H9 (cell line): ENCODE results near the gene STX8. TPM values are rescaled to one million over a fixed set of nuclear protein-coding genes. Genes with fewer than 3 reads are reported as not detected.

Experiments used
- DNase-seq: peaks from one replicate; pipeline ENCODE4 v3.0.0-alpha.2; 2017
- H2AFZ ChIP-seq: one replicate; pipeline ENCODE4 v1.6.1; 2013; ENCODE audit warnings: mild to moderate bottlenecking, low read length, control low read depth, moderate library complexity
- H2AK5ac ChIP-seq: 2 replicates; pipeline ENCODE4 v1.6.1; 2013; ENCODE audit warnings: low read length, control low read depth, mixed read lengths; ENCODE audit not compliant: insufficient read length
- H2BK120ac ChIP-seq: one replicate; pipeline ENCODE4 v1.6.1; 2013; ENCODE audit warnings: low read depth, mild to moderate bottlenecking, low read length, control low read depth, inconsistent platforms; ENCODE audit not compliant: poor library complexity, severe bottlenecking
- H2BK12ac ChIP-seq: 2 replicates; pipeline ENCODE4 v1.6.1; 2013; ENCODE audit warnings: low read length, control low read depth, mixed read lengths, low read depth; ENCODE audit not compliant: insufficient read length
- H2BK15ac ChIP-seq: 2 replicates; pipeline ENCODE4 v1.6.1; 2013; ENCODE audit warnings: low read depth, low read length, control low read depth
- H2BK20ac ChIP-seq: one replicate; pipeline ENCODE4 v1.6.1; 2013; ENCODE audit warnings: low read depth, mild to moderate bottlenecking, low read length, control low read depth, inconsistent platforms; ENCODE audit not compliant: poor library complexity, severe bottlenecking
- H2BK5ac ChIP-seq: 2 replicates; pipeline ENCODE4 v1.6.1; 2013; ENCODE audit warnings: low read length, control low read depth, mixed read lengths; ENCODE audit not compliant: insufficient read length
- H3K14ac ChIP-seq: 2 replicates; pipeline ENCODE4 v1.6.1; 2013; ENCODE audit warnings: low read length, control low read depth; ENCODE audit not compliant: insufficient read depth
- H3K18ac ChIP-seq: 2 replicates; pipeline ENCODE4 v1.6.1; 2013; ENCODE audit warnings: low read depth, mild to moderate bottlenecking, mixed read lengths, low read length, control low read depth; ENCODE audit not compliant: insufficient read length
- H3K23ac ChIP-seq: 2 replicates; pipeline ENCODE4 v1.6.1; 2013; ENCODE audit warnings: low read length, control low read depth, mixed read lengths, low read depth; ENCODE audit not compliant: insufficient read length
- H3K23me2 ChIP-seq: 2 replicates; pipeline ENCODE4 v1.6.1; 2013; ENCODE audit warnings: low read depth, mild to moderate bottlenecking, mixed read lengths, low read length, control low read depth; ENCODE audit not compliant: insufficient read length, poor library complexity, severe bottlenecking
- H3K27ac ChIP-seq: 2 replicates; pipeline ENCODE4 v1.5.1; 2013; ENCODE audit warnings: low read length, control low read depth, mixed read lengths, low read depth; ENCODE audit not compliant: insufficient read length
- H3K27me3 ChIP-seq: 2 replicates; pipeline ENCODE4 v1.6.1; 2013; ENCODE audit warnings: low read length, control low read depth, inconsistent platforms; ENCODE audit not compliant: insufficient read depth
- H3K4ac ChIP-seq: 2 replicates; pipeline ENCODE4 v1.6.1; 2013; ENCODE audit warnings: low read depth, mild to moderate bottlenecking, control low read depth, inconsistent platforms, low read length, moderate library complexity
- H3K4me1 ChIP-seq: 2 replicates; pipeline ENCODE4 v1.6.1; 2013; ENCODE audit warnings: low read length, control low read depth, inconsistent platforms; ENCODE audit not compliant: insufficient read depth
- H3K4me2 ChIP-seq: 2 replicates; pipeline ENCODE4 v1.6.1; 2013; ENCODE audit warnings: low read length, control low read depth, mixed read lengths; ENCODE audit not compliant: insufficient read length, insufficient read depth
- H3K56ac ChIP-seq: 2 replicates; pipeline ENCODE4 v1.6.1; 2013; ENCODE audit warnings: low read depth, mild to moderate bottlenecking, mixed read lengths, low read length, control low read depth; ENCODE audit not compliant: insufficient read length
- H3K79me1 ChIP-seq: 2 replicates; pipeline ENCODE4 v1.6.1; 2013; ENCODE audit warnings: low read depth, mild to moderate bottlenecking, moderate library complexity, low read length, control low read depth, inconsistent platforms; ENCODE audit not compliant: insufficient read depth, poor library complexity, severe bottlenecking
- H3K79me2 ChIP-seq: 2 replicates; pipeline ENCODE4 v1.6.1; 2013; ENCODE audit warnings: low read length, control low read depth, inconsistent platforms; ENCODE audit not compliant: insufficient read depth
- H3K9ac ChIP-seq: 2 replicates; pipeline ENCODE4 v1.6.1; 2013; ENCODE audit warnings: low read length, control low read depth, mixed read lengths; ENCODE audit not compliant: insufficient read length; ENCODE audit errors: extremely low read depth
- H3K9me3 ChIP-seq: one replicate; pipeline ENCODE4 v1.6.1; 2013; ENCODE audit warnings: low read depth, low read length, inconsistent platforms; ENCODE audit not compliant: control insufficient read depth
- H3T11ph ChIP-seq: one replicate; pipeline ENCODE4 v1.6.1; 2013; ENCODE audit warnings: mild to moderate bottlenecking, low read length, control low read depth, inconsistent platforms
- H4K20me1 ChIP-seq: one replicate; pipeline ENCODE4 v1.6.1; 2013; ENCODE audit not compliant: control insufficient read depth, insufficient read length, insufficient read depth
- H4K5ac ChIP-seq: 2 replicates; pipeline ENCODE4 v1.6.1; 2013; ENCODE audit warnings: low read depth, mild to moderate bottlenecking, mixed read lengths, low read length, control low read depth; ENCODE audit not compliant: insufficient read length
- H4K8ac ChIP-seq: replicated peaks from 2 replicates; pipeline ENCODE4 v1.6.1; 2013; ENCODE audit warnings: low read length, control low read depth, mixed read lengths, low read depth; ENCODE audit not compliant: insufficient read length
- H4K91ac ChIP-seq: 2 replicates; pipeline ENCODE4 v1.6.1; 2013; ENCODE audit warnings: low read depth, mild to moderate bottlenecking, moderate library complexity, mixed read lengths, low read length, control low read depth; ENCODE audit not compliant: insufficient read length
- H3K27ac Mint-ChIP-seq, 3 experiments: 2 replicates in 2 of 3; 3 replicates in 1 of 3; pipeline ENCODE4 v1.8.0; 2020 to 2021; ENCODE audit warnings: mixed read lengths in 3 of 3, mild to moderate bottlenecking in 1 of 3, moderate library complexity in 1 of 3
- H3K27me3 Mint-ChIP-seq: 2 replicates; pipeline ENCODE4 v1.8.0; 2021; ENCODE audit warnings: low read depth, mild to moderate bottlenecking, moderate library complexity, mixed read lengths
- H3K36me3 Mint-ChIP-seq, 3 experiments: 2 replicates in 2 of 3; 3 replicates in 1 of 3; pipeline ENCODE4 v1.8.0; 2020 to 2021; ENCODE audit warnings: low read depth in 3 of 3, mixed read lengths in 3 of 3; ENCODE audit not compliant: insufficient read depth in 1 of 3
- H3K4me1 Mint-ChIP-seq, 2 experiments: 2 replicates each; pipeline ENCODE4 v1.8.0; 2020; ENCODE audit warnings: mixed read lengths in 2 of 2
- H3K4me3 Mint-ChIP-seq, 2 experiments: 2 replicates in 1 of 2; 3 replicates in 1 of 2; pipeline ENCODE4 v1.8.0; 2020 to 2021; ENCODE audit warnings: mild to moderate bottlenecking in 2 of 2, mixed read lengths in 2 of 2, moderate library complexity in 1 of 2
- H3K9me3 Mint-ChIP-seq, 2 experiments: 2 replicates in 1 of 2; 3 replicates in 1 of 2; pipeline ENCODE4 v1.8.0; 2020; ENCODE audit warnings: mild to moderate bottlenecking in 2 of 2, mixed read lengths in 2 of 2, moderate library complexity in 1 of 2
- WGBS: extraction: QIAGEN DNeasy Blood & Tissue Kit; methylation state at CpG from one replicate; pipeline ENCODE4 v1.1.7; 2013; ENCODE audit warnings: missing lambda C conversion rate, low lambda C conversion rate, mixed read lengths; ENCODE audit not compliant: insufficient read length; ENCODE audit errors: extremely low coverage; 5-methylcytosine and 5-hydroxymethylcytosine counted together
- total RNA-seq: library from RNA; stranded (reverse); gene quantifications from 2 replicates; pipeline ENCODE4 v1.2.1, GENCODE V29; 2021
- TF ChIP-seq, protein P1 (sequence below): fragments of 200-600 bp; sonication (generic); conservative IDR thresholded peaks from 3 replicates; pipeline ENCODE4 v1.8.0; 2021; ENCODE audit warnings: antibody characterized with exemption, mild to moderate bottlenecking

STX8 gene
- total RNA-seq, 1 experiment from 2014 or later: 55.1 TPM

GRCh38 chr17:9236286-9237052 lies 339.2 kb downstream of the STX8 start:
- H3K14ac ChIP-seq: no peak overlapping the region; the same call in 1 of the 2 replicates
- H4K5ac ChIP-seq: no peak overlapping the region
- peaks cover 2% of the 10 kb centered on the region; the same call in 1 of the 2 replicates for H3K4me1 ChIP-seq
- H3K4me2 ChIP-seq: no peak overlapping the region
- no peak overlapping the region for H2BK15ac ChIP-seq
- no peak overlapping the region for H4K91ac ChIP-seq
- no peak overlapping the region for H3K4ac ChIP-seq
- no peak overlapping the region for H2AK5ac ChIP-seq
- no peaks in the 10 kb centered on the region for H3K9me3 ChIP-seq
- TF ChIP-seq, protein P1, sequence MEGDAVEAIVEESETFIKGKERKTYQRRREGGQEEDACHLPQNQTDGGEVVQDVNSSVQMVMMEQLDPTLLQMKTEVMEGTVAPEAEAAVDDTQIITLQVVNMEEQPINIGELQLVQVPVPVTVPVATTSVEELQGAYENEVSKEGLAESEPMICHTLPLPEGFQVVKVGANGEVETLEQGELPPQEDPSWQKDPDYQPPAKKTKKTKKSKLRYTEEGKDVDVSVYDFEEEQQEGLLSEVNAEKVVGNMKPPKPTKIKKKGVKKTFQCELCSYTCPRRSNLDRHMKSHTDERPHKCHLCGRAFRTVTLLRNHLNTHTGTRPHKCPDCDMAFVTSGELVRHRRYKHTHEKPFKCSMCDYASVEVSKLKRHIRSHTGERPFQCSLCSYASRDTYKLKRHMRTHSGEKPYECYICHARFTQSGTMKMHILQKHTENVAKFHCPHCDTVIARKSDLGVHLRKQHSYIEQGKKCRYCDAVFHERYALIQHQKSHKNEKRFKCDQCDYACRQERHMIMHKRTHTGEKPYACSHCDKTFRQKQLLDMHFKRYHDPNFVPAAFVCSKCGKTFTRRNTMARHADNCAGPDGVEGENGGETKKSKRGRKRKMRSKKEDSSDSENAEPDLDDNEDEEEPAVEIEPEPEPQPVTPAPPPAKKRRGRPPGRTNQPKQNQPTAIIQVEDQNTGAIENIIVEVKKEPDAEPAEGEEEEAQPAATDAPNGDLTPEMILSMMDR: no peak
- Mint-ChIP-seq H3K4me1 (peaks cover 19 to 27% of the 10 kb centered on the region in 2 experiments), H3K27ac (no peak overlapping the region), H3K9me3 (no peaks in the 10 kb centered on the region), H3K27me3 (peaks cover 17% of the 10 kb centered on the region), H3K4me3 (no peak overlapping the region), H3K36me3 (peaks cover 0 to 2% (median 0%) of the 10 kb centered on the region in 3 experiments; a peak in 1 of 7 replicates)
- H3K79me1 ChIP-seq: no peaks in the 10 kb centered on the region
- no peaks in the 10 kb centered on the region for H3K79me2 ChIP-seq
- H4K20me1 ChIP-seq: no peaks in the 10 kb centered on the region
- no peak overlapping the region for H3T11ph ChIP-seq
- no peak for DNase-seq
- H2BK20ac ChIP-seq: no peak overlapping the region
- no peak overlapping the region for H4K8ac ChIP-seq
- H3K9ac ChIP-seq: no peak overlapping the region
- H3K27me3 ChIP-seq: no peaks in the 10 kb centered on the region
- H2BK5ac ChIP-seq: no peak overlapping the region
- no peak overlapping the region for H3K56ac ChIP-seq
- H3K23ac ChIP-seq: no peak overlapping the region
- no peak overlapping the region for H3K18ac ChIP-seq
- no peak overlapping the region for H2BK12ac ChIP-seq
- H3K23me2 ChIP-seq: peaks cover 8% of the 10 kb centered on the region
- no peak overlapping the region for H2AFZ ChIP-seq
- no peak overlapping the region for H2BK120ac ChIP-seq
- no CpG with 5 or more reads among the region's 7 CpGs for WGBS
- H3K27ac ChIP-seq: no peak overlapping the region
